NT2/D1 (cell line): ENCODE results near the gene ATM.

Experiments
- DNase-seq: peaks from one replicate; pipeline ENCODE4 v3.0.0-alpha.2; 2011; ENCODE audit warnings: low read depth, low spot score
- H3K27me3 ChIP-seq: 2 replicates; pipeline ENCODE4 v1.6.0; 2011; ENCODE audit warnings: mild to moderate bottlenecking; ENCODE audit not compliant: insufficient read length, insufficient read depth
- H3K36me3 ChIP-seq: 2 replicates; pipeline ENCODE4 v1.6.1; 2011; ENCODE audit warnings: mild to moderate bottlenecking, low read length, mixed read lengths; ENCODE audit not compliant: insufficient read depth, insufficient read length
- H3K4me1 ChIP-seq: 2 replicates; pipeline ENCODE4 v1.5.1; 2011; ENCODE audit not compliant: insufficient read depth, insufficient read length
- H3K4me3 ChIP-seq: 2 replicates; pipeline ENCODE4 v1.5.1; 2011; ENCODE audit warnings: low read depth; ENCODE audit not compliant: insufficient read length
- H3K9ac ChIP-seq: 2 replicates; pipeline ENCODE4 v1.6.0; 2011; ENCODE audit warnings: low read depth; ENCODE audit not compliant: insufficient read length
- H3K9me3 ChIP-seq: 2 replicates; pipeline ENCODE4 v1.5.1; 2011; ENCODE audit warnings: mild to moderate bottlenecking, low read length; ENCODE audit not compliant: insufficient read depth
- SUZ12 ChIP-seq: IDR thresholded peaks from 2 replicates; pipeline ENCODE4 v1.6.1; 2011; ENCODE audit not compliant: insufficient read length, insufficient read depth; ENCODE audit errors: extremely low read depth
- YY1 ChIP-seq: IDR thresholded peaks from 2 replicates; pipeline ENCODE4 v1.6.1; 2011; ENCODE audit not compliant: insufficient read length, insufficient read depth
- ZNF274 ChIP-seq: IDR thresholded peaks from 2 replicates; pipeline ENCODE4 v1.6.1; 2011; ENCODE audit warnings: mild to moderate bottlenecking, low read depth, low read length

ATM gene

DNA sequence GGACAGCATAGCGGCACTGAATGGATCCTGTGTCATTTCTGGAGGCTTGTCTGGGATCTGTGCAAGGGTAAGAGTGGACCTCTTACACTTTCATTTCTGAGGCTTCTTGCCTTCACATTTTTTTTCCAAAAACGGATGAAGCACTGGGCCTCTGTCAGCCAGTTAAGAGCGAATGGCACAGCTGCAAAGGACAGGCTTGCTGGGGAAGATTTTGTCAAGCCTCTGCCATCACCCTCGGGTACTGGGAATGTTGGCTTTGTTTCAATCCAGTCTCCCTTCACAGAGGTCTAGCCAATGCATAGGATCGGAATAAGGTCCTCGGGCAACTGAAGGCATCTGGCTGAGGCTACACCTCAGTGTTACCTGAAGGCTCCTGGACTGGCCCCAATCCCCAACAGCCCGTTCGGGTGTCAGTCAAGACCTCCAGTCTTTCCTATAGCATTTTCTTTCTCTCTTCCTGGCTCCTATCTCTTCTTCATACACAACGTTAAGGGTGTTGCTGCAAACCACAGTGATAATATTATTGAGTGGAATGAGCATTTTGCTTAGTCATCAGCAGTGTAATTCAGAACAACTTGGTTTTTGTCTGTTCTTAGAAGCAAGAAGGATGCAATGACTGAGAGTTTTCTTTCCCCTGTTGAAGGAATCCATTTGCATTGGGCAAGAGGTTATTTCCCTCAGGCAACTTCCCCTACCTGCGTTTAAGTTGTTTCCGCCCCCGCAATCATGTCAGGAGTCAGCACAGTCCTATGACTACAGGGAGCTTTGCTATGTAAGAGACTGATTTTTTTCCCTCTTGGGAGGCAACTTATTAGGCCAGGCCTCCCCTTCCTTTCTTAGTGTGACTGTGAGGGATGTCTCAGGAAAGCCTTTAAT, 23.2 kb upstream of the ATM start:
- no peak for TF ChIP-seq YY1
- TF ChIP-seq SUZ12, result no peak
- no peak for TF ChIP-seq ZNF274
- no peak overlapping the region for H3K9ac ChIP-seq
- peaks cover 52% of the 10 kb centered on the region for H3K36me3 ChIP-seq
- H3K27me3 ChIP-seq, result no peaks in the 10 kb centered on the region
- DNase-seq, result no peak
- H3K9me3 ChIP-seq, result peaks cover 10% of the 10 kb centered on the region
- H3K4me1 ChIP-seq, result no peaks in the 10 kb centered on the region
- H3K4me3 ChIP-seq, result no peak overlapping the region

DNA sequence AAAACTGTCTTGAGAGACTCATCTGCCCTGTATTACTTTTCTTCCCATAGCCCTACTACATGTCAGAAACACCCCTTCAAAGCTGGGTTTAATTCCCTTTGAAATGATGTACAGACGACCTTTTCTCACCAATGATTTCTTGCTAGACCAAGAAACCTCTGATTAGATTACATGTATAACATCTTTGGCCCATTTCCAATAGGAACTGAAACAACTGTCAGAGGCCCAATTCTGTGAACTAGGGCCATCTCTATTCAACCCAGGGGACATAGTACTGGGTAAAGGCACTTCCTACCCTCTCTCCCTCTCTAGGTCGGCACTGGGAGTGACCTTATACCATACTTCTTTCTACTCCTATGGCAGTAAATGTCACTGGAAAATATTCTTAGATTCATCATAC, 19.8 kb upstream of the ATM start:
- H3K36me3 ChIP-seq, result peaks cover 62% of the 10 kb centered on the region

DNA sequence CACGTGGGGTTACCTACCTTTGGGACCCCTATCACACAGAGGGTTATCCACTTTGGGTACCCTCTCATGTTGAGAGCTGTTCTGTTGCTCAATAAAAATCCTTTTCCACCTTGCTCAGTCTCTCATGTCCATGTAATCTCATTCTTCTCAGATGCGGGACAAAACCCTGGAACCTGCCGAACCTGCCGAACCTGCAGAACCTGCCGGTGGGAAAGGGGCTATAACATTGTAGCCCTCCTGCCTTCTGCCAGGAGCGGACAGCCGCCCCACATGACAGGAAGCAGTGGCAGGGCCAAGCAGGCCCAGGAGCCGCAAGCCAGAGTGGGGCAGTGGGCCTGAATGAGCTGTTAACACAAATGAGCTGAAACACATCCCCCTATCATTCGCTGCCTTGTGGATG, 18.5 kb upstream of the ATM start:
- H3K4me1 ChIP-seq, result no peaks in the 10 kb centered on the region
- TF ChIP-seq SUZ12, result no peak
- no peak for TF ChIP-seq YY1
- TF ChIP-seq ZNF274, result no peak
- peaks cover 46% of the 10 kb centered on the region for H3K9me3 ChIP-seq
- H3K27me3 ChIP-seq, result no peaks in the 10 kb centered on the region
- DNase-seq, result no peak
- no peak overlapping the region for H3K4me3 ChIP-seq
- peaks cover 58% of the 10 kb centered on the region for H3K36me3 ChIP-seq
- H3K9ac ChIP-seq, result no peak overlapping the region

More for the DNA sequence above, 19.8 kb upstream of the ATM start:
- no peak for DNase-seq
- no peak for TF ChIP-seq ZNF274
- TF ChIP-seq SUZ12, result no peak
- no peak for TF ChIP-seq YY1
- Histone ChIP-seq H3K9me3 (peaks cover 44% of the 10 kb centered on the region), H3K27me3 (no peaks in the 10 kb centered on the region), H3K4me1 (no peaks in the 10 kb centered on the region), H3K9ac (no peak overlapping the region), H3K4me3 (no peak overlapping the region)

DNA sequence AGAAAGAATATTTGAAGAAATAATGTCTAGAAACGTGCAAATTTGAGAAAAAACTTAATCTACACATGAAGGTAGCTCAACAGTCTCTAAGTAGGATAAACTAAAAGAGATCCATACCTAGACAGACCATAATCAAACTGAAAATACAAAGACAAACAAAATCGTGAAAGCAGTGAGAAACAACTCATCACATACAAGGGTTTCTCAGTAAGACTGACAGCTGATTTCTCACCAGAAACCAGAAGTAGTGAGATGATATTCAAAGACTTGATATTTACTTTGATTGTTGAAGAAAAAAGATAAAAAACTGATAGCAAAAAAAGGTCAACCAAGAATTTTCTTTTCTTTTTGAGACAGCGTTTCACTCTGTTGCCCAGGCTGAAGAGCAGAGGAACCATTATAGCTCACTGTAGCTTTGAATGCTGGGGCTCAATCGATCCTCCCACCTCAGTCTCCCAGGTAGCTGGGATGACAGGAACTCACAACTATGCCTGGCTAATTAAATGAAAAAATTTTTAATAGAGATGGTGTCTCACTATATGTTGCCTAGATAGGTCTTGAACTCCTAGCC, 17.9 kb upstream of the ATM start:
- Histone ChIP-seq H3K9me3 (peaks cover 46% of the 10 kb centered on the region), H3K36me3 (peaks cover 55% of the 10 kb centered on the region), H3K27me3 (no peaks in the 10 kb centered on the region), H3K9ac (no peak overlapping the region), H3K4me1 (no peaks in the 10 kb centered on the region), H3K4me3 (no peak overlapping the region)
- no peak for TF ChIP-seq ZNF274
- no peak for TF ChIP-seq YY1
- TF ChIP-seq SUZ12, result no peak
- no peak for DNase-seq

DNA sequence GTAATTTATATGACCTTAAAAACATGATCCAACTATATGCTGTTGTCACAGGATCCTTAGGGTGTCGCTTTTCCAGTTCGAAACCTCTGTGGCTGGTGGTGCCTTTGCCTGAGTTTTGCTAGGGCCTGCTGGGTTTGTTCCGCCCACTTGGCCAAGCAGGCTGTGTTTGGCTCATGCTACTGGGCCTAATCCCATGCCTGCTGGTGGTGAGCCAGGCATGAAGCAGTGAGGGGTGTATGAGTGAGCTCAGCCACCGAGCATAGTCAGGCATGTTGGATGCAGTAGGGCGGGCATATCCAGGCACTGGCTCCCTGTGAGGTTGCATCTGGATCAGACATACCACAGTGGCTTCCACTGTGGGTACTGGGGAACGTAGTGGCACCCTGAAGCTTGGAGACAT, 16.7 kb upstream of the ATM start:
- Histone ChIP-seq H3K9me3 (peaks cover 46% of the 10 kb centered on the region), H3K9ac (no peak overlapping the region), H3K4me1 (no peaks in the 10 kb centered on the region), H3K4me3 (no peak overlapping the region), H3K36me3 (peaks cover 60% of the 10 kb centered on the region), H3K27me3 (no peaks in the 10 kb centered on the region)
- no peak for DNase-seq
- no peak for TF ChIP-seq ZNF274

DNA sequence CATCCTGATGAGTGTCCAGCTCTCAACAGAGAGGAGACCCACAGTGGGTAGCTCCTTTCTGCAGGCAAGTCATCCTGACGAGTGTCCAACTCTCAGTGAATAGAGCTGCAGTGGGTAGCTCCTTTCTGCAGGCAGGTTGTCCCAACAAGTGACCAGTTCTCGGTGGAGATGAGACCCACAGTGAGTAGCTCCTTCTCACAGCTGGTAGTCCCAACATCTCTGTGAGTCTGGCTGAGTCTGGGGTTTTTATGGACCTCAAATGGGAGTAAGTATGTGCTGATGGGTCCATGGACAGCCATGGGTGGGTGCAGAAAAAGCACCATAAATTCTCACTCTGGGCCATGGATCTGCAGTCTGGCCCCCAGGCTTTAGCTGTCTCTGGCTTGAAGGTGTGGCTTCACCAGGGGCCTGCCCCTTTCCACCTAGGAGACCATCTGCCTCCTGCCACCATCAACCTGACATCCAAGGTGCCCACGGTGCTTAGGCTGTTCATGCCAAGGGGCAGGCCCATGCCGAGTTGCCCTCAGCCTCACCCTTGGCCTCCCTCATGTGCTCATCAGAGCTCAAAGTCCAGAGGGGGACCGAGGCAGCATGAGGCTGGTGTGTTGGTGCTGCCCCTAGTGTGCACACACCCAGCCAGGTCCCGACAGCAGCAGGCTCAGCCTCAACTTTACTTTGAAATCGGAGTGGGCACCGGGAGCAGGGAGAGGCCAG, 15.7 kb upstream of the ATM start:
- H3K4me3 ChIP-seq, result no peak overlapping the region
- H3K36me3 ChIP-seq, result peaks cover 57% of the 10 kb centered on the region

DNA sequence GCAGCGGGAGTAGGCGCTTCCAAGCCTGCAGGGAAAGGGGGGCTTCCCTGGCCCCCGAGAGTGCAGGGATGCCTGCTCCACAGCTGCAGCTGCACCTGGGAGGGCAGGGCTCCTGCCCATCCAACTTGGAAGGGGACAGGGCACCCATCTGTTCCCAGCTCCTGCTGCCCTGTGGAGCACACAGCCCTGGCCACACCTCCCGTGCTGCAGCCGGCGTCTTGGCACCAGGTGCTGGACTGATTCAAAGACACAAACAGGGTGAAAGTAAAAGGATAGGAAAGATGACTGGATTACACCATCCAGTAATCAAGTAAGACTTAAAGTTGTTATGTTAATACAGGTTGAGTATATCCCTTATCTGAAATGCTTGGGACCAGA, 15.2 kb upstream of the ATM start:
- H3K9ac ChIP-seq, result no peak overlapping the region
- no peaks in the 10 kb centered on the region for H3K4me1 ChIP-seq
- no peaks in the 10 kb centered on the region for H3K27me3 ChIP-seq
- H3K36me3 ChIP-seq, result peaks cover 53% of the 10 kb centered on the region
- DNase-seq, result no peak
- no peak for TF ChIP-seq ZNF274
- TF ChIP-seq SUZ12, result no peak
- TF ChIP-seq YY1, result no peak
- H3K4me3 ChIP-seq, result no peak overlapping the region
- peaks cover 46% of the 10 kb centered on the region for H3K9me3 ChIP-seq

More for the DNA sequence above, 15.7 kb upstream of the ATM start:
- DNase-seq, result no peak
- H3K4me1 ChIP-seq, result no peaks in the 10 kb centered on the region
- no peak overlapping the region for H3K9ac ChIP-seq
- H3K27me3 ChIP-seq, result no peaks in the 10 kb centered on the region
- peaks cover 46% of the 10 kb centered on the region for H3K9me3 ChIP-seq
- TF ChIP-seq SUZ12, result no peak
- no peak for TF ChIP-seq ZNF274
- TF ChIP-seq YY1, result no peak
